ENCODE data around the gene CACNG6.

DNA sequence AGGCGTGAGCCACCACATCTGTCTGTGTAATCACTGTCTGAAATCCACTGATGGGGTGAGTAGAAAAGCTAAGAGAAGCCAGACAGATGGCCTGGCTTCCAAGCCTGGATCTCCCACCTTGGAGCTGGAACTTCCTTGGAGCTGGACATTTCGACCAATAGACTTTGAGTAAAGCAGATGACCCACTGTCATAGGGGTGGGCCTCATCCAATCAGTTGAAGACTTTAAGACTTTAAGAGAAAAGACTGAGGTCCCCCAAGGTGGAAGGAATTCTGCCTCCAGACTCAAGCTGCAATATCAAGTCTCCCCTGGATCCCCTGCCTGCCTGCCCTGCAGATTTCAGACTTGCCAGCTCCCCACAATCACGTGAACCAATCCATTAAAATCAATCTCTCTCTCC, 51.6 kb downstream of the CACNG6 start:
- TF ChIP-seq POLR2AphosphoS5 (IDR thresholded peaks at IDR 0.05; ENCODE audit: borderline replicate concordance, low read depth, low read length) = no peak
- no peak for TF ChIP-seq EZH2 (IDR thresholded peaks at IDR 0.05)
- no peak for TF ChIP-seq FOXP2 (optimal IDR thresholded peaks at IDR 0.05; ENCODE audit: control extremely low read depth, extremely low read length, insufficient read depth)
